HG03139 (cell line): ENCODE results near the gene KCP.

ENCODE experiments used
- ATAC-seq: cut with Tn5 transposase; IDR thresholded peaks from one replicate; pipeline ENCODE4 v1.9.1; 2021; ENCODE audit not compliant: unreplicated experiment

The KCP gene

DNA sequence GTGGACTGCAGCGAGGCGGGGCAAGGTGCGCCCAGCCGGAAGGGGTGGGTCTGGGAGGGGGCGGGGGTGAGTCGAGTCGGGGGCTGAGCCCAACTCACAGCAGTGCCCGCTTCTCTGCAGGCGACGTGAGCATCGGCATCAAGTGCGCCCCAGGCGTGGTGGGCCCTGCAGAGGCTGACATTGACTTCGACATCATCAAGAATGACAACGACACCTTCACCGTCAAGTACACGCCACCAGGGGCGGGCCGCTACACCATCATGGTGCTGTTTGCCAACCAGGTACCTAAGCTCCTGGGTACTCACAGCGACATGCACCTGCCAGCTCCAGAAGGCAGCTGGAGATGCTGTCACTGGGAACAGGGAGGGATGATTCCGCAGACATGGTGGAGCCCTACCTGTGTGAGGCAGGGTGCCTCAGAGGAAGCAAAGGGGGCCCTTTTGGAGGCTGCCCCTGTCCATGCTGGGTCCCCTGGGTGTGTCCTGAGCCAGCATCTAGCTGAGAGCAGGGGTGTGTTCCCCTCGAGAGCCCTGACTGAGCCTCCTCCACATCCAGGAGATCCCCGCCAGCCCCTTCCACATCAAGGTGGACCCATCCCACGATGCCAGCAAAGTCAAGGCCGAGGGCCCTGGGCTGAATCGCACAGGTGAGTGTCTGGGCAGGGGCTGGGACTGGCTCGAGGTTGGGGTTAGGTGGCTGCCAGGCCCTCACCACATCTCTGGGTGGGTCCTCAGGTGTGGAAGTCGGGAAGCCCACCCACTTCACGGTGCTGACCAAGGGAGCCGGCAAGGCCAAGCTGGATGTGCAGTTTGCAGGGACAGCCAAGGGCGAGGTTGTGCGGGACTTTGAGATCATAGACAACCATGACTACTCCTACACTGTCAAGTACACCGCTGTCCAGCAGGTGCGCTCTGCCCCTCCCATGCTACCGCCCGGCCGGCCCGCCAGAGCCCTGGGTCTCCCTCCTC is 67.6 kb downstream of the KCP start:
- ATAC-seq = no peak

DNA sequence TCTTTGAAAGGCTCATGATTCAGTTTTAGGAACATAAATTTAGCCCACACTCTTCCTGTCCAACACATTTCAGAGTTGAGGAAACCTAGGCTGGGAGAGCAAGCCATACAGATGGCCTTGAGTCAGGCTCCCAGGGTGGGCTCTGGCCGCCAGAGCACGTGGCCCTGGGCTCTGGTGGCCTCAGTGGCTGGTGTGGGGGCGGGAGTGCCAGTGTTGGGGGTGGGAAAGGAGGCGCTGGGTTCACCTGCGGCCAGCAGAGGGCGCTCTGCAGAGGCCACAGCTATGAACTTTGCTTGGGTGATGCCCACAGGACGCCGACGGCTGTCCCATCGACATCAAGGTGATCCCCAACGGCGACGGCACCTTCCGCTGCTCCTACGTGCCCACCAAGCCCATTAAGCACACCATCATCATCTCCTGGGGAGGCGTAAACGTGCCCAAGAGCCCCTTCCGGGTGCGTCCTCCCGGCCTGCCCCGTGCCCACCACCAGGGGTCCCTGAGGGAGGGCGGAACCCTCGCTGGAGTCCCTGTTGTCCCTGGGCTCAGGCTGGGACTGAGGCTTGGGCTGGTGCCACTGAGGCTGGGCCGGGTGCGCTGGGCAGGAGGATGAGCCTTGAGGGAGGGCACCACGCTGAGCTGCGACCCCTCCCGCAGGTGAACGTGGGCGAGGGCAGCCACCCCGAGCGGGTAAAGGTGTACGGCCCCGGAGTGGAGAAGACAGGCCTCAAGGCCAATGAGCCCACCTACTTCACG is 68.4 kb downstream of the KCP start:
- no peak for ATAC-seq

DNA sequence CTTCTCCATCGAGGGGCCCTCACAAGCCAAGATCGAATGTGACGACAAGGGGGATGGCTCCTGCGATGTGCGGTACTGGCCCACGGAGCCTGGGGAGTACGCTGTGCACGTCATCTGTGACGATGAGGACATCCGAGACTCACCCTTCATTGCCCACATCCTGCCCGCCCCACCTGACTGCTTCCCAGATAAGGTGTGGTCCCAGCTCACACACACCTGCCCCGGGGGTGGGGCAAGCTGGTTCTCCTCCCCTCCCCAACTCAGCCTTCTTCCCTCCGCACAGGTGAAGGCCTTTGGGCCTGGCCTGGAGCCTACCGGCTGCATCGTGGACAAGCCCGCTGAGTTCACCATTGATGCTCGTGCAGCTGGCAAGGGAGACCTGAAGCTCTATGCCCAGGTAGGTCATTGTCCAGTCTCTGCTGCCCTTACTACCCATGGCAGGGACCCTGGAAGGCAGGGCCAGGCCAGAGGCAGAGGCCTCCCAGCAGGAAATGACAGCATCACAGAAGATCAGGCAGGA is 69.3 kb downstream of the KCP start:
- no peak for ATAC-seq

DNA sequence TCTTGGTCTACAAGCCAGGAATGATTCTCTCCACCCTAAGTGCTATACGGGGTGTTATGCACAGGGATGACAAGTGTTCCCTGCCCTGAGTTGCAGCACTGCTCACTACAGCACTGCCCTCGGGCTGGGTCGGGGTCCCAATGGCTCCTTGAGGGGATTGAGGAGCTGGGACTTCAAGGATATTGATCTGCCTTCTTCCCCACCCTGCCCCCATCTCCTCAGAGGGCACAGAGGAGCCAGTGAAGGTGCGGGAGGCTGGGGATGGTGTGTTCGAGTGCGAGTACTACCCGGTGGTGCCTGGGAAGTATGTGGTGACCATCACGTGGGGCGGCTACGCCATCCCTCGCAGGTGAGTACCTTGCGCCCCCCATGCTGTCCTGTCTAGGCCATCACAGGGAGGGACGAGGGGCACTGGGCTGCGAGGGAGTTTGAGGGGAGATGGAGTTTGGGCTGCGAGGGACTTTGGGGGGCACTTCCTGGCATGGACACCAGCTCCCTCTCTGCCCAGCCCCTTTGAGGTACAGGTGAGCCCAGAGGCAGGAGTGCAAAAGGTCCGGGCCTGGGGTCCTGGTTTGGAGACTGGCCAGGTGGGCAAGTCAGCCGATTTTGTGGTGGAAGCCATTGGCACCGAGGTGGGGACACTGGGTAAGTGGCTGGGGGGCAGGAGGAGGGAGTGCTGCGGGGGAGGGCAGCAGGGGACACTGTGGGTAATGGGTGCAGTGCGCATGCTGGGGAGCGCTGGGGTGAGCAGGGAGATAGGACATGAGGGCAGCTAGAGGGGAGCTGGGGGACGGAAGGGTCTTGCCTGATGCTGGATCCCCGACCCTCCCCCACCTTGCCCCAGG is 70.0 kb downstream of the KCP start:
- no peak for ATAC-seq

DNA sequence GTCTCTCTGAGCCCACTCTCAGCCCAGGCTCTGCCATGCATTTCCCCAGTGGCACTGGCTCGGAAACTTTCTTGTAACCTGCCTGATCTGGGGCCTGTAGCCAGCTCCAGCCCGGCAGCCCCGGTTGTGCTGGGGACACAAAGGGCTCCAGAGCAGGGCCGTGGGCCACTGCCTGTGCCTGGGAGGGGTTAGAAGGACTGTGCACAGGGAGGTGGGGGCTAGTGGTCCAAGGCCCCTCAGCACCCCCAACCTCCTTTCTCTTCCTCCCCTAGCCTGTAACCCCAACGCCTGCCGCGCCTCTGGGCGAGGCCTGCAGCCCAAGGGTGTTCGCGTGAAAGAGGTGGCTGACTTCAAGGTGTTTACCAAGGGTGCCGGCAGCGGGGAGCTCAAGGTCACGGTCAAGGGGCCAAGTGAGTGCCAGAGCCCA is 70.7 kb downstream of the KCP start:
- no peak for ATAC-seq

DNA sequence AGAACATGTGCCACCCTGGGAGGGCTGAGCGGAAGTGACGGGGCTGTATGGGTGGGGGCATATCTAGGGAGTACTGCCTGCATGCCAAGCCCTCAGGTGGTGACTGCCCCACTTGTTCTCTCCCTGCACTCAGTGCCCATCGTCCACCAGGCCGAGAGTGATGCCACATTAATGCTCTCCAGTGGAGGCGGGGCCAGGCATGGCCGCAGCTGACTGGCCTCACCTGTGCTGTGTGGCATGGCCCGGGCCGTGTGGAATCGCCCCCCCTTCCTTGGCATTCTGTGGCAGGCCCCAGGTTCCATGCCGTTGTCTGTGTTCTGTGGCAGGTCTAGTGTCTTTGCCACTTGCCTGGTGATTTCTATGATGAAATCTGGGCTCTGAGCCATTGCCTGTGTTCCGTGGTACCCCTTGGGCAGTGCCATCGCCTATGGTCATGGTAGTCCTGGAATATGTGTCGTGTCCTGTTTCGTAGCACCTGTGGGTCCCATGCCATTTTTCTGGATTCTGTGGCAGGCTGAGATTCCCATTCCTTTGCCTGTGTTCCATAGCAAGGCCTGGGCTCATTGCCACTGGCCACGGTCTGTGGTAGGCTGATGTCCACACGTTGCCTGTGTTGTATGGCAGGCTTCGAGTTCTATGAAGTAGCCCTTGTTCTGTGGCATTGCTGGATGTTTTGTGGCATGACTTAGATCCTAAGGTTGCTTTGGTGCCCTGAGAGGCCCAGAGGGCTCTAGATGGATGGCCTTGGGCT is 71.4 kb downstream of the KCP start:
- ATAC-seq = no peak

DNA sequence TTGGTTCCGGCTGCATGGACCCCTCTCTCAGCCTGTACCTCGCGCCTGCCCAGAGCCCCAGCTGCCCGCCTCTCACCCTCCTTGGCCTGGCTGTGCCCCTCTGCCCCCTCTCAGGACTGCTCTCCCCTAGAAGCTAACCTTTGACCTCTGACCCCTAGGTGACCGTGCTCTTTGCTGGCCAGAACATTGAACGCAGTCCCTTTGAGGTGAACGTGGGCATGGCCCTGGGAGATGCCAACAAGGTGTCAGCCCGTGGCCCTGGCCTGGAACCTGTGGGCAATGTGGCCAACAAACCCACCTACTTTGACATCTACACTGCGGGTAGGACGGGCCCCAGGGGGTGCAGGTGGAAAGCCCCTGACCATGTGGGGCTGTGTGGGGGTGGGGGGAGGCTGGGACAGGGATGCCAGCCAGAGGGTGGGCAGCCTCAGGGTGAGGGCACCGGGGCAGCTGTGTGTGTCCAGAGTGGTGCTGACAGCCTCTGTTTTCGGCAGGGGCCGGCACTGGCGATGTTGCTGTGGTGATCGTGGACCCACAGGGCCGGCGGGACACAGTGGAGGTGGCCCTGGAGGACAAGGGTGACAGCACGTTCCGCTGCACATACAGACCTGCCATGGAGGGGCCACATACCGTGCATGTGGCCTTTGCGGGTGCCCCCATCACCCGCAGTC is 72.3 kb downstream of the KCP start:
- ATAC-seq = no peak

DNA sequence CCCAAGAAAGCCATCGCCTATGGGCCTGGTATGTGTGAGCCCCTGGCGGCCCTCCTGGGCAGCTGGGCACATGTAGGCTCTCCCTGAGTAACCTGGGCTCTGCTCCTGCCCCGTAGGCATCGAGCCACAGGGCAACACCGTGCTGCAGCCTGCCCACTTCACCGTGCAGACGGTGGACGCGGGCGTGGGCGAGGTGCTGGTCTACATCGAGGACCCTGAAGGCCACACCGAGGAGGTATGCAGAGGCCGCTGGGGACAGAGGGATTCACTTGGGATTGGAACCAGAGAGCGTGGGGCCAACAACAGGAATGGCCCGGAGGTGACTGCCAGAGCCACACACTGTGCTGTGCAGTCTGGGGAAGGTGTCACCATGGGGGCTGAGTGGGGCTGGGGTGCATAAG is 73.0 kb downstream of the KCP start:
- no peak for ATAC-seq

DNA sequence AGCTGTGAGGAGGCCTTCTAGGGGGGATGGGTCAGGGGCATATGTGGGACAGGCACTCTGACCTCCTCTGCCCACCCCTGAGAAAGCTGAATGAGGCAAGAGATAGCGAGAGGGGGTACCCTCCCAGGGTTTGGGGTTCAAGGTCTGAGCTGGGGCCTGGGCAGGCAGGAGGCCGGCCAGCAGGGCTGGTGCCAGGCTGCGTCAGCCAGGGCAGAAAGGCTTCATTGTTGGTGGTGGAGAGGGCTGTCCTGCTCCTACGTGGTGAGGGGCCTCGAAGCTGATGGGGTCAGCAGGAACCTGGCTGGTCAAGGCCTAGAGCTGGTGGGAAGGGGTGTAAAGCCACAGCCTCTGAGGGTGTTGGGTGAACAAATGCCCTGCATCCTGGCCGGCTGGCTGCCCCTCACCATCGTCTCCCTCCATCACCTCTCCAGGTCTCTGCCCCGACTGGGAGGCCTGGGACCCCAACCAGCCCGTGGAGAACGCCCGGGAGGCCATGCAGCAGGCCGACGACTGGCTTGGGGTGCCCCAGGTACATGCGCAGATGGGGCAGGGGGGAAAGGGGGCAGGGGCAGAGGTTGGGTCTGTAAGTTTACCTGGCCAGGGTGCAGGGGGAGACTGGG is 73.7 kb downstream of the KCP start:
- no peak for ATAC-seq

DNA sequence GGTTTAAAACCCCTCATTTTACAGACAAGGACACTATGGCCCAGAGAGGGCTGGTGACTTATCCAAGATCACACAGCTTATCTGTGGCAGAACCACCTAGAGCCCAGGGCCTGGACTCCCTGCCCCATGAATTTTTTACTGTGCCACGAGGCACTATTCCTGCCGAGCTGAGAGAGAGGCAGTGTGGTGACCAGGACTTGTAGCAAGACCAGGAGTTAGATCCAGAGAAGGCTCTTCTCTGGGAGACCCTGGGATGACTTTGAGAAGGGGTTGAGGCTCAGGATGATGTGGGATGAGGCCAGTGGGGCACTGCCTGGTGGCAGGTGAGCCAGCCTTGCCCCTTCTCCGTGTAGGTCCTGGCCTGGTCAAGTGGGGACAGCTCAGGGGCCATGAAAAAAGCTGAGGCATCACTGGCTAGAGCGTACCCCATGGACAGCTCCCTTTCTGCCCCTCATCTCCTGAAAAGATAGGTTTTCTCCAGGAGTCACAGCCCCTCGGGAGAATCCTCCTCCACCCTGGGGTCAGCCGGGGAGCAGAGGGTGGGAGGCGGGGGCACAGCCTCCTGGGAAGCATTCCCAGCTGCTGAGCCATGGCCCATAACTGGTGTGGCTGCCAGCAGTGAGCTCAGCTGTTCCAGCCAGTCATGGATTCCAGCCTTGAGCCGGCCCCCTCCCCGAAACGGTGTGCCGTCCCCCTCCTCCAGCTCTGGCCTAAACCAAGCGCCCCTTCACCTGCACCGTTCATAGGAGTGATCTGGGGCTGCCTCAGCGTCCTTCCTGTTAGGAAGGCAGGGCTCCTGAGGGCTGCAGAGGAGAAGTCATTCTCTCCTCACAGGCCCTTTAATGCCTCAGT is 74.5 kb downstream of the KCP start:
- ATAC-seq = no peak

DNA sequence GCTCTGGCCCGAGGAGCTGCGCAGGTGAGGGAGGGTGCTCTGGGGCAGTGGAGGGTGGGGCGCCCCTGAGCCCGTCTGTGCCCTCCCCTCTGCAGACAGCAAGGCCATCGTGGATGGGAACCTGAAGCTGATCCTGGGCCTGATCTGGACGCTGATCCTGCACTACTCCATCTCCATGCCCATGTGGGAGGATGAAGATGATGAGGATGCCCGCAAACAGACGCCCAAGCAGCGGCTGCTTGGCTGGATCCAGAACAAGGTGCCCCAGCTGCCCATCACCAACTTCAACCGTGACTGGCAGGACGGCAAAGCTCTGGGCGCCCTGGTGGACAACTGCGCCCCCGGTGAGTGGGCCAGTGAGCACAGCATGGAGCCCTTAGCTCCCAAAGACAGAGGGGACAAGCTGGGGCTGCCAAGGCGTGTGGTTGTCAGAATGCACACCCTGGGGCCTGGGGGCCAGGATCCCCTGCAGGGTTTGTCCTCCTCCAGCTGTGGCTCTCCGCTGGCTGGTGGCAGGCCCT is 75.2 kb downstream of the KCP start:
- no peak for ATAC-seq

DNA sequence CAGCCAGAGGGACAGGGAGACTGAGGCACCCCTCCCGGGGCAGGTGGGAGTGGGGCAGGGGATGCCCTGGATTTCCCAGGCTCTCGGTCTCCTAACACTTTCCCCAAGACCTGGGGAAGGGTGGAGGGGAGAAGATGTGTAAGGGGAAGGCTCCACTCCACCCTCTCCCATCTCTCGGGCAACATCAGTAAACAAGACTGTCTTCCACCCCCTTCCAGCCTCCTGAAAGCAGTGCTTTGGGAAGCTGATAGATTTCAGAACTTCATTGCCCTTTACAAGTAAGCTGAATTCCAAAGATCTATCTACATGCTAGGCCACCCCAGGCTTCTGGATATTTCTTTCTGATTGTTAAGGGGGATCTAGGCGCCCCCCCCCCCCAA is 76.6 kb downstream of the KCP start:
- no peak for ATAC-seq

DNA sequence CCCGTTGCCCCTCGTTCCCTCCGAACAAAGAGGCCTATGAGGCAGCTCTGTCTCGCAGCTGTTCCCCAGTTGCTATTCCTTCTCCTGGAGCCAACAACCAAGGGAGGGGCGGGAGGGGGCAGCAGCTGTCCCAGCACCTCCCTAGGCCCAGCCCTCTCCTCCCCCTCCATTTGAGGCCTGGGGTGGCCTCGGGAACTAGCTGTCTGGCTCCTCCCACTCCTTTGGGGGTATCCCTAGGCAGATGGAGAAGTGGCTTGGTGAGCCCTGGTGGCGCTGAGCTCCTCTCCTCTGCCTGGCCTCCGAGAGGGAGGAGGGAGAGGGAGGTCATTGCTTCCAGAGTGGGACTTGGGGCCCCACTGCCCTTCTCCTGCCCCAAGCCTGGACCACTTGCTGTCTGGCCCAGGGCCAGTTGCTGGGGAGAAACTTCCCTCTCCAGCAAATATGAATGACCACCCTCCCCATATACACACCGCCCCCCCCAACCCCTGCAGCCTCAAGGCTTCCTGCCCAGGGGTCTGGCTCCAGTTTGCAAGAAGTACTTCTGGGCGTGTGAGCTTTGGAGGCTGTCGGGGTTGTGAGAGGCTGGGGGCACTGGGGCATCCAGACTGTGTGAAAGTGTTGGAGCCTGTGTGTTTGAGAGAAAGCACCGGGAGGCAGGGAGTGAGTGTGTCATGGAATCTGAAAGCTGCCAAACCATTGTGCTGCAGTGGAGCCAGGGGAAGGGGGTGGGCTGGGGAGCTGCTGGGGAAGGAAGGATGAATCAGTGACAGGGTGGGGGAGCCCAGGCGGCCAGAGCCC is 77.2 kb downstream of the KCP start:
- ATAC-seq = no peak

DNA sequence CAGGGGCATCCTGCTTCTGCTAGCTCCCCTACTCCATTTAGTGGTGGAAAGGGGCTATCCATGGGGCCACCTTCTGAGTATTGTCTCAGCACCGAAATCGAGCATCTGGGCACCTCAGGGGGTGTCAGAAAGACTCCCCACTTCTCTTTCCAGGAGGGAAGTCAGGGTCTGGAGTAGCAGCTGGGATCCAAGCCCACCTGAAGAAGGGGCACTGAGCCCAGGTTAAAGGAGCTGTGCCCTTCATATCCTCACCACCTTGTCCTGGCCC is 77.7 kb downstream of the KCP start:
- ATAC-seq = no peak

DNA sequence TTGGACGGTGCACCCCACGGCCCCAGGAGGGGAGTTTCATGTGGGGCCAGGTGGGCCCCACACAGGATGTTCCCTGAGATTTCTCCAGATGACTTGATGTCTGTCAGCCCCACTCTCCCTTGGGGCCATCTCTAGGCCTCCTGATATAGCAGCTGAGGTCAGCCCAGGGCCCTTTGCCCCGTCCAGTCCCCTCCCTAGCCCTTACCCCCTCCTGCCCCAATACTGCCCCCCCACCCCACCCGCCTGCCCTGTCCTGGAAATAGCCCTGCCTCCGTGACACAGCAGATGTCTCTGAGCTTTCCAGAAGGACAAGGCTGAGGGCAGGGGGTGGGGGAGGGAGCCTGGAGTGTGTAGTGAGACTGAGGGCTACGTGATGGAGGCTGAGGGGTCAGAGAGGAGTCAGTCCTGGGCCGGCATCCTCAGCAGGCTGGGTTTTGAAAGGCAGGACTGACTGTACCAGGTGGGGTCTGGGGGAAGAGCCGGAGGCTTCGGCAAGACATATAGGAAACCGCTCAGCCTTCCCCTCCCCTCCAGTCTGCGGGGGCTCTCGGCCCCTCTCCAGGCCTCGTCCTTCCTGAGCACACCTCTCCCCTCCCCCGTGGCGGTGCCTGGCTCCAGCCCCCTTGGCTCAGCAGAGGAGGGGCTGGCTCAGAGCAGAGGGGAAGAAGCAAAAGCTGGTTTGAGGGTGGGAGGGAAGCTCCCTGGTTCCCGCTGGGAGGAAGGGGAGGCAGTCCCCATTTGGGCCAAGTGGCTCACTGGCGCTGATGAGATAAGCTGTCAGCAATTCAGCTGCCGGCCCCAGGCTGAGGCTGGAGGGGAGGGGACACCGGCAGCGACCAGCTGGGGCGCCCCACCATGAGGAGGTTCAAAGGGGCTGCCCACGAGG is 78.3 kb downstream of the KCP start:
- no peak for ATAC-seq

DNA sequence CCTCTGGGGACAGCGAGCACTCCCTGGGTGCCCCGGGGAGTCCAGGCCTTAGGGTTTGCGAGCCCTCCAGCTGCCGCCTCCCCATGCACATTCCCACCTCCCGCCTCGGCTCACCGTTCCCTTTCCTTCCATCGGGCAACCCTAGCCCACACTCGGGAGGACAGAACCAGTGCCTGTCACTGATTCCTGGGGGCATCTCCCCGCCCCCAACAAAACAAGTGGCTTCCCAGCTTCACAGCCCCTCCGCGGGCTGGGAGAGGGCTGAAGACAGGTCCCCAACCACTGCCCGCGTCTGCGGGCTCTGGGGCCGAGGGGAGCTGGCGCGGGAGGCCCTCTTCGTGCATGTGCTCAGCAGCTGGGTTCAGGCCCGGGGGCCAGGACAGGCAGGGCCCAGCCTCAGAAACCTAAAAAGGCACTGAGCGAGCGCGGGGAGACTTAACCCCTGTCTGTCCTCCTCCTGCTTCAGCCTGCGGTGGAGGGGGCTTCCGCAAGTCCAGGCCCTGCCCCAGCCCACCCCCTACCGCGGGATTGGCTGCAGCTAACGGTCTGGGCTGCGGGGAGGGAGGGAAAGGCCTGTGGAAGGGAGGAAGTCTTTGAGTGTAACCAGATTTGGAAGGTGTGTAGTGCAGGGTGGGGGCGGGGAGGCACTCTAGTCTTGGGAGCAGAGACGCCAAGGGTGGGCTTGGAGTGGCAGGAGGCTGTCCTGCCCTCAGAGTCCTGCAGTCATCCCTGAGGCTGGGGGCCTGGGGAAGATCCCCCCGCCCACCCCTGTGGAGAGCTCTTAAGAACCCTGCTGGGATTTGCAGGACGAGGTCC is 79.1 kb downstream of the KCP start:
- ATAC-seq = no peak
